HG03280 (cell line): ENCODE measurements around the gene FPR1.
"Not testable (repeated sequence)": the region's sequence is repeated elsewhere in the genome, so short reads cannot be mapped to it uniquely, and the experiment has no call there.

Experiments
- ATAC-seq: cut with Tn5 transposase; IDR thresholded peaks from one replicate; pipeline ENCODE4 v1.9.1; 2021; ENCODE audit warnings: mild to moderate bottlenecking, moderate library complexity; ENCODE audit not compliant: unreplicated experiment

The FPR1 gene

GRCh38 chr19:51779703-51780102 is 28.0 kb upstream of the FPR1 start:
- no peak for ATAC-seq

GRCh38 chr19:51779181-51779580 is 27.5 kb upstream of the FPR1 start:
- ATAC-seq = no peak

- no peak for ATAC-seq
Observed at GRCh38 chr19:51777570-51778462, 26.1 kb upstream of the FPR1 start.

GRCh38 chr19:51776561-51776960 is 24.9 kb upstream of the FPR1 start:
- ATAC-seq = not testable (repeated sequence)

- ATAC-seq = no peak
Observed at GRCh38 chr19:51772977-51773376, 21.3 kb upstream of the FPR1 start.

GRCh38 chr19:51771376-51772130 is 19.9 kb upstream of the FPR1 start:
- no peak for ATAC-seq

- ATAC-seq = no peak
Observed at GRCh38 chr19:51766461-51766860, 14.8 kb upstream of the FPR1 start.

- ATAC-seq = no peak
Observed at GRCh38 chr19:51765086-51765485, 13.4 kb upstream of the FPR1 start.

- no peak for ATAC-seq
Observed at GRCh38 chr19:51761696-51762095, 10.0 kb upstream of the FPR1 start.

GRCh38 chr19:51760697-51761356 is 9.1 kb upstream of the FPR1 start, which contains the start of gene FPR2:
TSS of gene FPR2 (plus strand) at chr19:51761180. CDS start at chr19:51768659, 7,479 bp downstream.
- no peak for ATAC-seq

GRCh38 chr19:51755571-51755970 is 3.9 kb upstream of the FPR1 start:
- no peak for ATAC-seq

GRCh38 chr19:51754770-51755169 is 3.1 kb upstream of the FPR1 start:
- ATAC-seq = no peak

GRCh38 chr19:51754109-51754508 is 2.4 kb upstream of the FPR1 start:
- ATAC-seq = no peak

- ATAC-seq = no peak
Observed at GRCh38 chr19:51750400-51751094, 1.1 kb downstream of the FPR1 start.

- no peak for ATAC-seq
Observed at GRCh38 chr19:51749979-51750378, 1.7 kb downstream of the FPR1 start.

- ATAC-seq = no peak
Observed at GRCh38 chr19:51746731-51747130, 4.9 kb downstream of the FPR1 start.

GRCh38 chr19:51743405-51743804 is 8.3 kb downstream of the FPR1 start:
- ATAC-seq = no peak

- ATAC-seq = no peak
Observed at GRCh38 chr19:51742789-51743188, 8.9 kb downstream of the FPR1 start.

GRCh38 chr19:51740356-51740755 is 11.3 kb downstream of the FPR1 start:
- no peak for ATAC-seq

- ATAC-seq = no peak
Observed at GRCh38 chr19:51739466-51740213, 12.0 kb downstream of the FPR1 start.
